IMR-90 (cell line): ENCODE measurements around the gene RAB4B. TPM values are rescaled to one million over a fixed set of nuclear protein-coding genes. Genes with fewer than 3 reads are reported as not detected.

Source experiments
- ATAC-seq: fragments of 200-7000 bp; cut with Tn5 transposase; 2 replicates; pipeline ENCODE4 v1.9.1; 2020; ENCODE audit warnings: low read depth, mild to moderate bottlenecking, moderate library complexity
- BruUV-seq: library from RNA; stranded (reverse); fragments of 400-500 nt; replicated peaks from 2 replicates; lab custom pipeline; 2021; lab: Mats Ljungman, UMichigan
- CTCF ChIA-PET: fragments of 300-600 bp; formaldehyde crosslinking; extraction: SDS; loops from one replicate; lab custom pipeline; 2021; ENCODE audit warnings: antibody characterized with exemption; lab: Yijun Ruan, JAX
- POLR2A ChIA-PET: fragments of 300-600 bp; sonication (Branson Sonifier 250); formaldehyde crosslinking; loops from one replicate; lab custom pipeline; 2022; ENCODE audit warnings: antibody characterized with exemption; ENCODE audit not compliant: unreplicated experiment; lab: Charles Lee
- DNase-seq: peaks from one replicate; pipeline ENCODE4 v3.0.0; 2013
- H2AFZ ChIP-seq: replicated peaks from 2 replicates; pipeline ENCODE3; 2013; ENCODE audit warnings: low read length, mild to moderate bottlenecking; ENCODE audit not compliant: poor library complexity
- H2AK5ac ChIP-seq: 2 replicates; pipeline ENCODE4 v1.6.1; 2013; ENCODE audit warnings: low read depth, low read length, inconsistent platforms
- H2AK9ac ChIP-seq: replicated peaks from 2 replicates; pipeline ENCODE3; 2013; ENCODE audit warnings: mild to moderate bottlenecking, low read depth, low read length, moderate library complexity; ENCODE audit not compliant: poor library complexity
- H2BK120ac ChIP-seq: 2 replicates; pipeline ENCODE4 v1.6.1; 2013; ENCODE audit warnings: low read depth, low read length, inconsistent platforms
- H2BK15ac ChIP-seq: 3 replicates; pipeline ENCODE4 v1.6.1; 2013; ENCODE audit warnings: low read depth, low read length, inconsistent platforms
- H2BK20ac ChIP-seq: 2 replicates; pipeline ENCODE4 v1.6.1; 2013; ENCODE audit warnings: low read depth, mild to moderate bottlenecking, inconsistent platforms, low read length, moderate library complexity
- H2BK5ac ChIP-seq: 2 replicates; pipeline ENCODE4 v1.6.1; 2013; ENCODE audit warnings: mild to moderate bottlenecking, low read depth, low read length, inconsistent platforms; ENCODE audit not compliant: poor library complexity, severe bottlenecking
- H3K14ac ChIP-seq: replicated peaks from 2 replicates; pipeline ENCODE4 v1.6.1; 2013; ENCODE audit warnings: low read depth, low read length, inconsistent platforms
- H3K18ac ChIP-seq: 2 replicates; pipeline ENCODE4 v1.6.1; 2013; ENCODE audit warnings: low read depth, low read length, control low read depth
- H3K23ac ChIP-seq: 2 replicates; pipeline ENCODE4 v1.6.1; 2013; ENCODE audit warnings: low read depth, low read length, inconsistent platforms
- H3K27ac ChIP-seq: 2 replicates; pipeline ENCODE4 v1.5.1; 2013; ENCODE audit warnings: mild to moderate bottlenecking, control low read depth, low read length; ENCODE audit not compliant: insufficient read depth
- H3K27me3 ChIP-seq: 2 replicates; pipeline ENCODE4 v1.6.1; 2013; ENCODE audit warnings: low read length; ENCODE audit not compliant: control insufficient read depth, insufficient read depth
- H3K36me3 ChIP-seq: 2 replicates; pipeline ENCODE4 v1.6.1; 2013; ENCODE audit warnings: low read length, mixed read lengths; ENCODE audit not compliant: control insufficient read depth, insufficient read depth
- H3K4ac ChIP-seq: 2 replicates; pipeline ENCODE4 v1.6.1; 2013; ENCODE audit warnings: low read depth, low read length, inconsistent platforms
- H3K4me1 ChIP-seq: 2 replicates; pipeline ENCODE4 v1.6.1; 2013; ENCODE audit warnings: low read length, mixed read lengths; ENCODE audit not compliant: control insufficient read depth, insufficient read depth
- H3K4me2 ChIP-seq: 2 replicates; pipeline ENCODE4 v1.6.1; 2013; ENCODE audit warnings: low read depth, mild to moderate bottlenecking, control low read depth, low read length, moderate library complexity
- H3K4me3 ChIP-seq: 2 replicates; pipeline ENCODE4 v1.5.1; 2013; ENCODE audit warnings: low read depth, mild to moderate bottlenecking, control low read depth, low read length, moderate library complexity; ENCODE audit not compliant: insufficient read depth
- H3K56ac ChIP-seq: 2 replicates; pipeline ENCODE4 v1.6.1; 2013; ENCODE audit warnings: low read length, inconsistent platforms; ENCODE audit not compliant: insufficient read depth; ENCODE audit errors: extremely low read depth
- H3K79me1 ChIP-seq, 2 experiments: 2 replicates each; pipeline ENCODE4 v1.6.1; 2013; ENCODE audit warnings: low read length in 2 of 2, inconsistent platforms in 1 of 2, low read depth in 1 of 2
- H3K9ac ChIP-seq: 2 replicates; pipeline ENCODE4 v1.6.1; 2013; ENCODE audit warnings: low read depth, low read length, control low read depth
- H3K9me1 ChIP-seq: 2 replicates; pipeline ENCODE4 v1.6.1; 2013; ENCODE audit warnings: low read length, inconsistent platforms; ENCODE audit not compliant: insufficient read depth
- H3K9me3 ChIP-seq: 2 replicates; pipeline ENCODE4 v1.6.1; 2013; ENCODE audit warnings: low read length; ENCODE audit not compliant: control insufficient read depth, insufficient read depth
- H4K20me1 ChIP-seq: 2 replicates; pipeline ENCODE4 v1.6.1; 2013; ENCODE audit warnings: low read length, inconsistent platforms; ENCODE audit not compliant: insufficient read depth
- H4K5ac ChIP-seq: 2 replicates; pipeline ENCODE4 v1.6.1; 2013; ENCODE audit warnings: mild to moderate bottlenecking, low read depth, low read length, control low read depth
- H4K8ac ChIP-seq, 2 experiments: 2 replicates each; pipeline ENCODE4 v1.6.1; 2013; ENCODE audit warnings: low read depth in 2 of 2, low read length in 2 of 2, control low read depth in 1 of 2, inconsistent platforms in 1 of 2
- H4K91ac ChIP-seq: 2 replicates; pipeline ENCODE4 v1.6.1; 2013; ENCODE audit warnings: low read depth, low read length, inconsistent platforms; ENCODE audit not compliant: insufficient read depth
- BHLHE40 ChIP-seq: fragments of 150-350 bp; IDR thresholded peaks from 2 replicates; pipeline ENCODE4 v1.6.1; 2016; ENCODE audit warnings: mild to moderate bottlenecking, low read depth, low read length
- FOS ChIP-seq: fragments of 150-350 bp; IDR thresholded peaks from 2 replicates; pipeline ENCODE4 v1.6.1; 2016; ENCODE audit warnings: low read depth, low read length
- MAFK ChIP-seq: IDR thresholded peaks from 2 replicates; pipeline ENCODE4 v1.6.1; 2012; ENCODE audit warnings: low read depth, low read length, improper control_type of control experiment
- MAZ ChIP-seq: IDR thresholded peaks from 2 replicates; pipeline ENCODE4 v1.6.1; 2012; ENCODE audit warnings: low read depth, mild to moderate bottlenecking, low read length, improper control_type of control experiment, moderate library complexity, borderline replicate concordance
- NFE2L2 ChIP-seq: fragments of 150-350 bp; IDR thresholded peaks from 2 replicates; pipeline ENCODE4 v1.6.1; 2016; ENCODE audit warnings: low read depth, mild to moderate bottlenecking, low read length
- POLR2A ChIP-seq: IDR thresholded peaks from 2 replicates; pipeline ENCODE4 v1.6.1; 2012; ENCODE audit warnings: mild to moderate bottlenecking, low read depth, low read length
- RCOR1 ChIP-seq: IDR thresholded peaks from 2 replicates; pipeline ENCODE4 v1.6.1; 2012; ENCODE audit warnings: mild to moderate bottlenecking, low read length, improper control_type of control experiment; ENCODE audit not compliant: insufficient replicate concordance
- RFX5 ChIP-seq: IDR thresholded peaks from 2 replicates; pipeline ENCODE4 v1.8.0; 2012; ENCODE audit warnings: low read depth, mild to moderate bottlenecking, low read length, moderate library complexity
- WGBS, 2 experiments: methylation state at CpG; one replicate each; pipeline versions ENCODE4 v1.1.5 to v1.1.7; 2013; ENCODE audit warnings: missing lambda C conversion rate in 2 of 2; ENCODE audit not compliant: insufficient read length in 1 of 2; ENCODE audit errors: extremely low coverage in 2 of 2; 5-methylcytosine and 5-hydroxymethylcytosine counted together
- dilution Hi-C: fragments of 300-500 bp; cut with HindIII; formaldehyde crosslinking; loops from one replicate; pipeline ENCODE4 v1.14.3; 2018; ENCODE audit warnings: low sequenced_read_pairs; ENCODE audit not compliant: unreplicated experiment
- in situ Hi-C: fragments of 300-500 bp; cut with MboI; formaldehyde crosslinking; loops from 3 replicates; pipeline ENCODE4 v1.14.3; 2019; ENCODE audit warnings: low sequenced_read_pairs, inconsistent platforms, mixed read lengths
- intact Hi-C: fragments of 100-400 bp; cut with micrococcal nuclease; formaldehyde crosslinking; loops from 2 replicates; pipeline ENCODE4 v1.10.0; 2022
- polyA plus RNA-seq, 3 experiments: library from polyadenylated mRNA; depleted of rRNA; stranded (reverse); fragments of >200 nt; gene quantifications; 2 replicates each; pipeline ENCODE4 v1.2.3, GENCODE V29; 2012; ENCODE audit warnings: low replicate concordance in 1 of 3
- total RNA-seq: library from RNA; depleted of rRNA; stranded (reverse); fragments of >200 nt; gene quantifications from 2 replicates; pipeline ENCODE4 v1.2.3, GENCODE V29; 2012
- TF ChIP-seq, protein P1 (sequence below): fragments of 150-350 bp; IDR thresholded peaks from 2 replicates; pipeline ENCODE4 v1.6.1; 2017; ENCODE audit warnings: mild to moderate bottlenecking, antibody characterized with exemption, low read length, low read depth

The RAB4B gene
- total and polyA plus RNA-seq, 2 of the 4 experiments (the other 2 are of a cell fraction) = 7.9 to 21.4 TPM

DNA sequence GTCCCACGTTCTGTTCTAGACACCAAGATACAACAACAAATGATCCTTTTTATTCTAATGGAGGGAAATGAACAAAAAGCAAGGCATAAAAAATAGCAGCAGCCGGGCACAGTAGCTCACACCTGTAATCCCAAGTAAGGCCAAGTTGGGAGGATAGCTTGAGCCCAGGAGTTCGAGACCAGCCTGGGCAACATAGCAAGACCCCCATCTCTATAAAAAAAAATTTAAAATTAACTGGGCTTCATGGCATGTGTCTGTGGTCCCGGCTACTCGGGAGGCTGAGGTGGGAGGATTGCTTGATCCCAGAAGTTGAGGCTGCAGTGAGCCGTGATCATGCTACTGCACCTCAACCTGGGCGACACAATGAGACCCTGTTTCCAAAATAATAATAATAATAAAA, 1.7 kb upstream of the RAB4B start:
- H2BK15ac ChIP-seq = no peak overlapping the region
- no peaks in the 10 kb centered on the region for H3K27me3 ChIP-seq
- H3K4ac ChIP-seq = no peak overlapping the region; the same call in 1 of the 2 replicates
- no peak for TF ChIP-seq MAFK
- no peak for TF ChIP-seq RFX5
- no peak for TF ChIP-seq NFE2L2
- no peak for TF ChIP-seq BHLHE40
- TF ChIP-seq MAZ = no peak
- no peak for TF ChIP-seq POLR2A
- TF ChIP-seq, protein P1, sequence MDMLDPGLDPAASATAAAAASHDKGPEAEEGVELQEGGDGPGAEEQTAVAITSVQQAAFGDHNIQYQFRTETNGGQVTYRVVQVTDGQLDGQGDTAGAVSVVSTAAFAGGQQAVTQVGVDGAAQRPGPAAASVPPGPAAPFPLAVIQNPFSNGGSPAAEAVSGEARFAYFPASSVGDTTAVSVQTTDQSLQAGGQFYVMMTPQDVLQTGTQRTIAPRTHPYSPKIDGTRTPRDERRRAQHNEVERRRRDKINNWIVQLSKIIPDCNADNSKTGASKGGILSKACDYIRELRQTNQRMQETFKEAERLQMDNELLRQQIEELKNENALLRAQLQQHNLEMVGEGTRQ = no peak
- TF ChIP-seq FOS = no peak
- TF ChIP-seq RCOR1 = no peak
- no peak overlapping the region for H2AK9ac ChIP-seq
- no peak overlapping the region for H2BK20ac ChIP-seq
- no peaks in the 10 kb centered on the region for H3K36me3 ChIP-seq
- no peak overlapping the region for H2AFZ ChIP-seq
- no peaks in the 10 kb centered on the region for H3K9me3 ChIP-seq
- no peak overlapping the region for H3K14ac ChIP-seq
- peaks cover 9% of the 10 kb centered on the region for H3K9me1 ChIP-seq
- in situ Hi-C loops = no loop called here
- intact Hi-C loops = no loop called here
- CTCF ChIA-PET = no interaction called here
- DNase-seq (no peak), ATAC-seq (no peak)
- WGBS, 2 experiments = no CpG with 5 or more reads among the region's 7 CpGs
- POLR2A ChIA-PET = no interaction called here
- no peak overlapping the region for H2BK120ac ChIP-seq
- no peak overlapping the region for H3K23ac ChIP-seq
- no peak overlapping the region for H4K91ac ChIP-seq
- H2BK5ac ChIP-seq = no peak overlapping the region
- H4K20me1 ChIP-seq = peaks cover 9% of the 10 kb centered on the region; the same call in 1 of the 2 replicates
- no peak overlapping the region for H3K56ac ChIP-seq
- no peak overlapping the region for H3K4me3 ChIP-seq
- no peak overlapping the region for H4K5ac ChIP-seq
- H3K27ac ChIP-seq = no peak overlapping the region
- no peak overlapping the region for H3K18ac ChIP-seq
- H4K8ac ChIP-seq = peak overlapping the region in 1 of 2 experiments; percentile 14; a peak in 1 of 4 replicates
- no TSS peak for BruUV-seq
- dilution Hi-C loops = no loop called here
- no peak overlapping the region for H3K9ac ChIP-seq
- peaks cover 6% of the 10 kb centered on the region for H3K4me1 ChIP-seq
- H3K79me1 ChIP-seq = peaks cover 8 to 17% of the 10 kb centered on the region in 2 experiments; a peak in 3 of 4 replicates
- no peak overlapping the region for H3K4me2 ChIP-seq
- H2AK5ac ChIP-seq = no peak overlapping the region
